GM19324 (cell line): Measurements from ENCODE around the gene TAF5L.
A peak's percentile ranks its signal among the peaks of the same experiment; 100 is the strongest.
"Not testable (repeated sequence)": the region's sequence is repeated elsewhere in the genome, so short reads cannot be mapped to it uniquely, and the experiment has no call there.

Source experiments
- ATAC-seq: cut with Tn5 transposase; IDR thresholded peaks from one replicate; pipeline ENCODE4 v1.9.1; 2021; ENCODE audit warnings: mild to moderate bottlenecking, moderate library complexity; ENCODE audit not compliant: unreplicated experiment, low FRiP score

TAF5L gene

GRCh38 chr1:229642970-229643369 lies 17.0 kb upstream of the TAF5L start:
- ATAC-seq: no peak

- ATAC-seq: no peak
These were observed 16.5 kb upstream of the TAF5L start for GRCh38 chr1:229642376-229642775.

- ATAC-seq: no peak
These were observed 15.4 kb upstream of the TAF5L start for GRCh38 chr1:229641306-229641705.

DNA sequence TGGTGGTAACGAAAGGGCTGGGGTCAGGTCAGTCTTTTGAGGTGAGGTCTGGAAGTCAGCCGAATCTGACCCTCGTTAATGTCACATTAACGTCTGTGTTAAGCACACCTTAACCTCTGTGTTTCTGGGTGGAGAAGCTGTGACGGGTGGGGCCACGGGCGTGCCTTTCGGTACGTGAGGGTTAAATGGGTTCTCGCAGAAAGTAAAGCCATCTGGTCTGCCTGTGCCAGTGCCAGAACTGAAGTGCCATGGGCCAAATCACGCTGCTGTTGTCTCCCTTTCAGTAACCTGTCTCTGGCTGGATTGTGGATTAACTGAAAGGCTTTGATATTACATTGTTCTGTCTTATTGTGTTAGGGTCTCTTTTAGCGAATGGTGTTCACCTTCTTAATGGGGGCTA lies 14.5 kb upstream of the TAF5L start:
- ATAC-seq: no peak

DNA sequence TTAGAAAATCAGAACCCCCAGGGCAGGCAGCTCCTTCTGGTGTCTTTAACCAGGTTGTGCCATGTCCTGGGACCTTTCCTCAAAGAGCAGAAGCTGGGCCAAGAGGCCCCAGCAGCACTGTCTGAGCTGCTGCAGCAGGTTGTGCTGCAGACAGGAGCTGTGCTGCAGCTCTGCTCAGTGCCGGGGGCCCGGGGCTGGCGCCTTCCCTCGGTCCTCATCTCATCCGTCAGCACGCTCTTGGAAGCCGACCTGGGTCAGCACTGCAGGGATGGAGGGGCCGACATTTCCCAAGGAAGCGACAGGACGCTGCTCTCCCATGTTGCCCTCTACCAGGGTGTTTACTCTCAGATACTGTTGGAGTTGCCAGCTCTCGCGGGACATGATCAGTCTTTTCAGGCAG lies 11.8 kb upstream of the TAF5L start:
- ATAC-seq: no peak

DNA sequence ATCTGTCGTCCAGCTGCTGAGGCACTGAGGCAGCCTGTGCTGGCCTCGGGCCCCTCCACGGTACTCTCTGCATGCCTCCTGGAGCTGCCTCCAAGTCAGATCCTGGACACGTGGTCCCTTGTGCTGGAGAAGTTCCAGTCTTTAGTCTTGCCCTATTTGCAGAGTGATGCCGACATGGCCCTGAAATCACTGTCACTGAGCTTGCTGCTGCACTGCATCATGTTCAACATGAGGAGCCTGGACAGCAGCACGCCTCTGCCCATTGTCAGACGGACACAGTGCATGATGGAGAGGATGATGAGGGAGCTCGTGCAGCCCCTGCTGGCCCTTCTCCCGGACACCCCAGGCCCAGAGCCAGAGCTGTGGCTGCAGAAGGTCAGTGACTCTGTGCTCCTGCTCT lies 10.1 kb upstream of the TAF5L start:
- ATAC-seq: no peak

DNA sequence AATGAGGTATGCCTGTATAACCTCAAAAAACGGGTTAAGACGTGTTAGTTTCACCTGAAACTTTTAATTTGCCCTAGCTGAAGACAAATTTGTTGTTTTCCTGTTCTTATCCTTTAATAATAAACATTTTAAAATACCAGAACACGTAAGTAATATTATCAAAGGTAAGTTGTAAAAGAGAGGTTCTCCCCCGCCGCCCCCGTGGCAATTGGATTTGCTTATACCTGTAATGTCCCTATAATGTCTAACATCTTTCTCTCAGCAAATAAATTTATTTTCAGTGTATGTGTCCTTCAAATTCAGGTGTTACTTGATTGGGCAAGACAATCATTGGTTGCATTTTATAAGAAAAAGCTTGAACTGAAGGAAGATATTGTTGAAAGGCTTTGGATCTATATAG lies 6.0 kb upstream of the TAF5L start:
- ATAC-seq: no peak

DNA sequence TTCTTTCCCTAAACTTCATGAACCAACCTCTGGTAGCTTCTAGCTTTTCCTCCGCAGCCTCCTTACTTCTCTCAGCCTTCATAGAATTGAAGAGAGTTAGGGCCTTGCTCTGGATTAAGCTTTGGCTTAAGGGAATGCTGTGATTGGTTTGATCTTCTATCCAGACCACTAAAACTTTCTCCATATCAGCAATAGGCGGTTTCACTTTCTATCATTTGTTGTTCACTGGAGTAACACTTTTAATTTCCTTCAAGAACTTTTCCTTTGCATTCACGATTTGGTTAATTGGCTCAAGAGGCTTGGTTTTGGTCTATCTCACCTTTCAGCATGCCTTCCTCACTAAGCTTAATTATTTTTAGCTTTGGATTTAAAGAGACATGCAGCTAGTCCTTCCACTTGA lies 5.2 kb upstream of the TAF5L start:
- no peak for ATAC-seq

DNA sequence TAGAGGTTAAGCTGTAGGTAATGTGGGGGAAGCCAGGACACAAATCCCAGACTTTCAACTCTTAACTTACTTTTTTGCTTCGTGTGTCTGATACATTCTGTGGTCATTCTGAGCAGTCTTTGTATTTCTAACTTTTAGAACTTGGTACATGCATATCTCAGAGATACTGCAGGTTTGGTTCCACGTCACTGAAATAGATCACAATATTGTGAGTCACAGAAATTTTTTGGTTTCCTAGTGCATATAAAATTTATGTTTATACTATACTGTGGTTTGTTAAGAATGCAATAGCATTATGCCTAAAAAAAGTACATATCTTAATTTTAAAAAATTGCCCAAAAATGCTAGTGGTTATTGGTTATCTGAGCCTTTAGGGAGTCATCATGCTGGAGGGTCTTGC lies 3.3 kb upstream of the TAF5L start:
- ATAC-seq: no peak

GRCh38 chr1:229627003-229627402 lies 1.1 kb upstream of the TAF5L start:
- no peak for ATAC-seq

DNA sequence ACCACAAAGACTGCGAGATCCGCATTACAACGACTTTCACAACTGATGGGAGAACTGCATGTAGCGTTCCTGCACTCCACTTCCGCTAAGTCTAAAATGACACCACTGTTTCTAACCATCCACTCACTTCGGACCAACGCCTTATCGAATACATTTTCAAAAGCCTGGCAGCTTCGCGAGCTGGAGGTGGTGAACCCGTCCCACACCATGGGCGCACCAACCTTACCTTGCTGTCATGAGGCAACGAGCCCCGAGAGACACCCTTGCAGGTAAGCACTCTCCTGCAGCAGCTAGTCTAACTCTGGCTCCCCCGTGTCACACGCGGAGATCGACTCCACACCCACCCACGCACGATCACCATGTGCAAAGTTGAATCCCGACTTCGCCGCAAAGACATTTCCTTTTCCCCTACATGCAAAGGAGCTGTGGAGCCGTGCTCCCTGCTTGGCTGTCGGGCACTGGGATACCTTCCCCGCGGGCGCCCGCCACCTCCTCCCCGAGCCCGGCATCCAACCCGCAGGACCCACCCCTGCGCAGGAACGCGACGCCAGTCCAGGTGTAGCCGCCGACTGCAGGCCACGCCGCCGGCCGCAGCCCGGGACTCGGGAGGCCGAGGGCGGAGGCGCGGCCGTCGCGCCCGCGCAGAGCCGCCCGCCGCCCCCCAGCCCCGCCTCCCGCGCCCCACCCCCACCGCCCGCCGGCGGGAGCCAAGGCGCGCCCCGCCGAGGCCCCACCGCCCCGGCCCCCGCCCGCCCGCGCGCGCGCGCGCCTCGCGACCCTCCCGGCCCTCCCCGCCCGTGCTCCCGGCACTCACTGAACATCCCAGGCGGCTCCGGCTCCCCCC lies 629 bp downstream of the TAF5L start:
- peak; percentile 57 for ATAC-seq

DNA sequence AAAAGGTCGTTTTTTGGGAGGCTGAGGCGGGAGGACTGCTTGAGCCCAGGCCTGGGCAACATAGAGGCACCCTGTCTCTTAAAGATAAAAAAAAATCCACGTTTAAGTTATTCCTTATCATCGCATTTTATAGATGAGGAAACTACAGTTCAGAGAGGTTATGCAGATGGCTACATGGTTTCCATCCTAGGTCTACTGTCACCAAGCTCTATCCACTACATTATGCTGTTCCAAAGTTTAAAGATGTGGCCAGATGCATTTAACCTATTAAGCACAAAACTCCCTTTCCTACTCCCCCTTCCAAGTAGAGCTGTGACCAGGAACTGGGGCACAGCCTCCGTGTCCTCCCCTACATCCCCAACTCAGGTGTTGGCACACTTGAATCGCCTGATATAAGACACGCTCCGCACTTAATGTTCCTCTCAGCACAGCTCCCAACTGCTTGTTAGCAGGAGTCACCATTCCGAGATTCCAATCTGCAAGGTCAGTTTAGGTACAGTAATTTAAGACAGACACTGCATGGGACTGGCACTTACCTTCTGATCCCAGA lies 1.3 kb downstream of the TAF5L start:
- no peak for ATAC-seq

GRCh38 chr1:229623838-229624237 lies 2.1 kb downstream of the TAF5L start:
- no peak for ATAC-seq

GRCh38 chr1:229623225-229623624 lies 2.7 kb downstream of the TAF5L start:
- ATAC-seq: no peak

- ATAC-seq: not testable (repeated sequence)
These were observed 3.2 kb downstream of the TAF5L start for GRCh38 chr1:229622641-229623120.

DNA sequence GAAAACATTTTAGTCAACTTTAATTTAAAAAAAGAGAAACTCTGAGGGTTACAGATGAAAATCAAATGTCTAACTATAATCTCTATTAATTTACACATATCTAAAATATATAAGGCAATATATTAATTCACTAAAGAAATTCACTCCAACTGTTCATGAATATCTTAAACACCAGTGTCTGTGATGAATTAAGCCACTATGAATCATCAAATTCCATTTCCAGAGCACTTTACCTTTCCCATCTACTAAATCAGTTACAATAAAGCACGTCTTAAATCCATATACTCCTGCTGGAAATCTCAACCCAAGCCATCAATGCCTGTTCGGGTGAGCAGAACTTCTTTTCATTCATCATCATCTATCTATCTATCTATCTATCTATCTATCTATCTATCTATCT lies 4.3 kb downstream of the TAF5L start:
- ATAC-seq: no peak

DNA sequence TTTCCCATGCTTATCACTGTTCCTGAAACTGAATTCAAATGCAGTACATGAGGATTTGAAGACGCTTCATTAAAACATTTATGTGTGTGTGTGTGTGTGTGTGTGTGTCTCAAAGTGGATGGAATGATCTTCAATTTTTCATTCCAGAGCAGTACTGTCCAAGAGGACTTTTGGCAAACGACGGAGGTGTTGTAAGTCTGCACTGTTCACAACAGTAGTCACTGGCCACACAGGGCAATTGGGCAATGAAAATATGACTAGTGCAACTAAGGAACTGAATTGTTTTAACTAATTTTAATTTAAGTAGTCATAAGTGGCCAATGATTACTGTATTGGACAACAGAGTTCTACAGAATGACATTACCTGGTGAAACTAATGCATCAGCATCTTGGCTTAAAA lies 5.0 kb downstream of the TAF5L start:
- ATAC-seq: no peak

- ATAC-seq: no peak
These were observed 6.3 kb downstream of the TAF5L start for GRCh38 chr1:229619614-229620013.

DNA sequence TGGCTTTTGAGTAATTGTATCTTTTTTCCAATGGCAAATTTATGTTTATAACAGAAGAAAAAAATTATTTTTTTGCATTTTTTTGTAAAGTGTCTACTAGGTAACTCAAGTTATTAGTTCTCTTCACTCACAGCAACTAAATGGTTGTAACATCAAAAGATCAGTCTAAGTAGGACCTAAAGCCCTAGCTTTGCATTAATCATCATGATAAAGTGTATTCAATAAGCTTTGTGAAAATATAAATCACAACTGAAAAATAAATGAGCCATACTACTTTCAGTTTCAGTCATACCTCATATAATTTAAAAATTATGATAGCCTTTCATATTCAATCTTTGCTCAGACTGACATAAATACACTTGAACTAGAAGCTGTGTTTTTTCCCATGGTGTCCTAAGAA lies 6.9 kb downstream of the TAF5L start:
- ATAC-seq: no peak

- no peak for ATAC-seq
These were observed 8.4 kb downstream of the TAF5L start for GRCh38 chr1:229617351-229618100.

DNA sequence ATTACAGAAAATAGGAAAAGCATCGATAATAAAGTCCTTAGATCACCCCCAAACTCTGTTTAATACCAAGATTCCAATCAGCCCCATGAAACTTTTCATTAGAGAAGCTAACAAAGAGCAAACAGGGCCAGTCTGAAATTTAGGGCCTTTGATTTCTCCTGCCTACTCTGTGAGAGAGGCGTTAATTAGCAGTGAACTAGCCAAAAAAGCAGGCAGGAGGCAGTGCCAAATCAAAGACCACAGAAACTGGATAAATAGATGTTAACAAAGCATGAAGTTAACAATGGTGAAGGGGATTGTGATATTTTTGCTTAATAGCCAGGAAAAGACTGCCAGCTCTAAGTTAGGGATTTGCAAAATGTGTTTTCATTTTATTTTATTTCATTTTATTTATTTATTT lies 11.2 kb downstream of the TAF5L start:
- ATAC-seq: no peak

DNA sequence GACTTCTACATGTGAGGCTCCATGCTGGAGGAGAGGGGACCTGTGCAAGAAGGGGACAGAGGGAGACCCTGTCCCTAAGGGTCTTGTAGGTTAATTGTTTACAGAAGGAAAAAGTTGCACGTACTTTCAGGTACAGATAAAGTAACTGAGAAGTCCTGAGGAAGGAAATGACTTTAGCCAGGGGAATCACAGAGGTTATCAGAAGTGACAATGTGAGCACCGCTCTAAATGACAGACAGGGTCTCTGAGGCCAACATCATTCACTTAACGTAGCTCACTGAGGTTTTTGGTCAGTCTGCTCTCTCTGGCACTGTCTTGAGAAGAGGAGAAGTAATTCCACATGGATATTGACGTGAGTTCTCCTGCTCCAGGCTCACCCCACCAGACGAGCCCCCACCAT lies 12.0 kb downstream of the TAF5L start:
- ATAC-seq: no peak
